NCI-H1930 (cell line): Measurements from ENCODE around the gene NDUFS6.
"Not testable (repeated sequence)": the region's sequence is repeated elsewhere in the genome, so short reads cannot be mapped to it uniquely, and the experiment has no call there.

Experiments used
- DNase-seq, 2 experiments: peaks; one replicate each; lab custom pipeline; 2025; lab: John Stamatoyannopoulos, UW

NDUFS6 gene

DNA sequence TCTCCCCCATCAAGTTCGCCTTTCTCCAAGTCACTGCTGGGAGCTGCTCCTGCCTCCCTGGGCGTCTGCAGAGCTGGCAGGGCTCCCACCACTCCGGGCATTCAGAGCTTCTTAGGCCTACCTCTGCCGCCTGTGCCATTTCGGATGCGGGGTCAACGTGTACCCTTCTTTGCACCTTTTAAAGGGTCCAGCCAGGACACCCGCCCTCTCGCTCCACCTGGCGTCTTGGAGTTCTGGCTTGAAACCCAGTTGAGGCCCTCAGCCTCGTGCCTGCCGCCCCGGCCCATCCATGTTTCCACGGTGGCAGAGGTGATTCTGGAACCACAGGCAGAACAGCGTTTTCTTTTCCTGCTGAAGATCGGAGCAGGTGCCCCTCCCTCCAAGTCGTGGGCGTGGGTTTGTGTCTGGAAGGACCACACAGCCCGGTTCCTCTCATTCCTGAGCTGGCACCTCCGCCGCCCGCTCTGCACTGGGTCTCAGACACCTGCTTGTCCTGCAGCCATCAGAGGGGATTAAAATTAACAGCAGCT is 32.9 kb downstream of the NDUFS6 start:
- DNase-seq: no peak

DNA sequence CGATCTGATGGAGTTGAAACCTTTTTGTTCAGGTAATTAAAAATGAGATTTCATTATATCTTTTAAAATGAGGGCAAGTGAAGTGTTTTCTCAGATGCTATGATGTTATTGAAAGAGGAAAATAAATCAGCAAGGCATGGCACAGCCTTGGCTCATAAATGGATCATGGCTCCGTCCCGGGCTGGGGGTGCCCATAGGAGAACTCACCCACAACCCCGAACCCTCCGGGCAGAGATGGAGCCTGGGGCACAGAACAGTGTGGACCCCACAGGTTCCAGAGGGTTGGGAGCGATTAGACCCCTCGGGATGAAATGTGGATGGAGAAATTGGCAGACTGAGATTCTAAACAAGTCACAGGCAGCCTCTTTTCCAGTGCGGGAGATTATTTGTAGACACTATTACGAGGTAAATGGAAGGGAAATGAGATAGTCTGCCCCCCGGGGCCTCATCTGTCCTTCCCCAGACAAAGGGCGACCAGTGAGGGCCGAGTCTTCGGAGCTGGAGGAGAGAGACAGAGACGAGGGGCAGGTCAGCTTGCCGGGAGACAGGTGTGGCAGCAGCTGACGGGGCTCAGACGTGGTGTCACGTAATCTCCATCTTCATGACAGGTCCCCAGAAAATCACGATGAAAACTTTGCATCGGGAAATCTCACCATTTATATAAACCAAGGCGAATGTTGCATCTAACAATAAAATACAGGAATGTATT is 33.7 kb downstream of the NDUFS6 start:
- no peak for DNase-seq

DNA sequence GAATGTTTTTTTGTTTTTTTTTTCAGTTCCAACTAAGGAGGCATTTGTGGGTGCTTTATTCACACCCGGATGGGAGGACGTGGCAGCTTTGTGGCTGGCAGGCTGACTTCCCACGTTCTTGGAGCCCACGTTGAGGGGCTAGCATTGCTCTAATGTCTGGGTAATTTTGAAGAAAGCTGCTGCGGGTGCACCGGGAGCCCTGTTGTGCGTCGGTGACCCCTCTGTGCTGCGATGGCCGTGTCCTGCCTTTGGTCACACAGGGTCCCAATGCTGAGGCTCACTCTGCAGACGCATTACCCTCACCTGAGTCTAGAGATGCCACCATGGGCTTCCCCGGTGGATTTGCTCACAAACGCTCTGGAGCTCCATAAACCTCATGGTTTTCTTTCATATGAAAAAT is 34.2 kb downstream of the NDUFS6 start:
- no peak for DNase-seq

DNA sequence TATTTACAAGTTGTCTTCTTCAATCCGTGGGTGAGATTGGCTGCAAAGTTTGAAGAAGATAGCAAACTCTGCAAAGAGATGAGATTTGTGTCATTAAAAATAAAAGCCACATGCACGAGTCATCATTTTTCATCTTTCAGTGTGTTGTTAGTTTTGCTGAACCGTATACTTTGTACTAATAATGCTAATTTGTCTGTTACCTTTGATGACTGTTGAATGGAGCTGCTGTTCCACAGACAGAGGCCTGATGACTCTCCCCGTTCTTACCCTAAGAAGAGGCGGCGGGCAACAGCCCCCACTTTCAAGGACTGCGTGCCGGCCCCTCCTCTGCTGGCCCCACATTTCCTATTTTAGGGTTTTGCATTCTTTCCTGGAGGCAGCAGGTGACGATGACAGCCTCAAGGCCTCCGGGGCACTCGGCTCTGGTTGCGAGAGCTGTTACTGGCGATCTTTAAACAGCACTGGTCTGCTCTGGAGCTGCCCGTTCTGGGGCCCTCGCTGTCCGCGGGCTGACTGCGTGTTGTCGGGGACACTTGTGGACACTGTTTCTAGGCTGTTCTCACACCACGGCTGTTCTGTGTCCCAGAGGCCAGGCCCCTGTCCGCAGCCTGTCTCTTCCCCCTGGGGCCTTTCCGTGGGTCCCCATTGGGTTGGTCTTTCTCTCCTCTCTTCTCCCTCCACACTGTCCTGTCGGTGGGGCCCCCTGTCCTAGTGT is 35.1 kb downstream of the NDUFS6 start:
- DNase-seq: no peak

GRCh38 chr5:1836891-1837880 is 36.0 kb downstream of the NDUFS6 start:
- no peak for DNase-seq

- DNase-seq: no peak
Observed at GRCh38 chr5:1838013-1838412, 36.8 kb downstream of the NDUFS6 start.

DNA sequence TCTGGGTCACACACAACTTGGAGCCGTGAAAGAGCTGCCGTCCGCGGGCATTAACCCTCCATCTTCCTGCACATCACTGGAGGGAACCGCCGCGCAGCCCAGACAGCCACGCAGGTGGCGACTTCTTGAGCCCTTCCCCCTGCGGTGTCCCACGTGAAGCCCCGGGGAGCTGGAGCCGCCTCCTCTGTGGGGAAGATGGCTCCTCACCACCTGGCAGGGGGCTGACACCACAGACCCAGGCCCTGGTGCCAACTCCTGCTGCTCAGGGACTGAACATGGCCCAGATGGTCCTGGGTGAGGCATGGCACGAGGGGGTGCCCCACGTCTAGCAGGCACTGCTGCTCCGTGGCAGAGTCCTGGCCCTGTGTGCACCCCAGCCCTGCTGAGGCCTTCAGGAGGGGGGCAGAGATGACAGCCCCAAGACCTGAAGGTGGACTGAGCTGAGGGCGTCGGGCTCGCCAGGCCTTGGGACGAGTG is 38.9 kb downstream of the NDUFS6 start:
- no peak for DNase-seq

GRCh38 chr5:1840741-1841521 is 39.7 kb downstream of the NDUFS6 start:
- DNase-seq: no peak

DNA sequence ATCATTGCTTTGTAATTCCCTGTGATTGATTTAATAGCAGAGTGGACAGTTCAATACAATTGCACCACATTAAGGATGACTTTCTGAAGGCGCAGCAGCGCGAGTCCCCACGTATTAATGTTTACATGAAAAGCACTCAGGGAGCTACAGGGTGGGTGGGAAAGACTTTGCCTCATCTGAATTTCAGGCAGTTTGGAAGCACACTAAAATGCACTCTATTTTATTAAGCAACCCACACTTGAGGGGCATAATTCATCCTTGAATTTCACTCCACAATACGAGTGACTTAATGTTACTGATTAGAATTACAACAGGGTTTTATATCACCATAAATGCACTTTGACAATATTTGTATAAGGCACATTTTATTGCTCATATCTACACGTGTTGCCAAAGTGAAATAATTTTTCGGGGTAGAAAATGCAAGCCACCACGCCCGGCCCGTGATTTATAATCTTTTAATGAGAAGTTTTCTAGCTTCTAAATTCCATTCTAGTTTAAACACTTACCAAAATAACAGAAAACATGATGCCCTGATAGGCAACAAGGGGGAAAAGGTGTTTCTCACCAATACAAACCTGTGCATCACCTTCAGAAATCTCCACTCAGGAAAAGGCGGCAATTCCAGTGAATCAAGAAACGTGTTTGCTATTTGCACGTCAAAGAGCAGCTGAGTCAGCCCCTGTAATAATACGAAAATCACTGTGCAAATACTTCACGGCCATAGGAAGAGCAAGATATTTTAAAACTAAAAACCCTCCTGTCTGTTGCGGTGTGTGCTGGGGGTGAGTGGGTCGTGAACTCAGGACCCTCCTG is 41.0 kb downstream of the NDUFS6 start:
- DNase-seq: no peak

DNA sequence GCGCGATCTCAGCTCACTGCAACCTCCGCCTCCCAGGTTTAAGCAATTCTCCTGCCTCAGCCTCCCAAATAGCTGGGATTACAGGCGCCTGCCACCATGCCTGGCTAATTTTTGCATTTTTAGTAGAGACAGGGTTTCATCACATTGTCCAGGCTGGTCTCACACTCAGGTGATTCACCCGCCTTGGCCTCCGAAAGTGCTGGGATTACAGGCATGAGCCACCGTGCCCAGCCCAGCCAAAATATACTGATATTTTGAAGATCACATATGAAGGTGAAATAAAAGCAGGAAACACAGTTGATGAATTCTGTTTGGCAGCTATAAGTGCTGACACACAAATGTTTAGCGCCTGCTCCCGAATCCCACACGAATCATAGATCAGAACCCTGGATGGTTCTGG is 42.6 kb downstream of the NDUFS6 start:
- not testable (repeated sequence) for DNase-seq

GRCh38 chr5:1844708-1845436 is 43.7 kb downstream of the NDUFS6 start:
- no peak for DNase-seq

GRCh38 chr5:1845696-1846095 is 44.5 kb downstream of the NDUFS6 start:
- no peak for DNase-seq

- DNase-seq: no peak
Observed at GRCh38 chr5:1846583-1846982, 45.4 kb downstream of the NDUFS6 start.

DNA sequence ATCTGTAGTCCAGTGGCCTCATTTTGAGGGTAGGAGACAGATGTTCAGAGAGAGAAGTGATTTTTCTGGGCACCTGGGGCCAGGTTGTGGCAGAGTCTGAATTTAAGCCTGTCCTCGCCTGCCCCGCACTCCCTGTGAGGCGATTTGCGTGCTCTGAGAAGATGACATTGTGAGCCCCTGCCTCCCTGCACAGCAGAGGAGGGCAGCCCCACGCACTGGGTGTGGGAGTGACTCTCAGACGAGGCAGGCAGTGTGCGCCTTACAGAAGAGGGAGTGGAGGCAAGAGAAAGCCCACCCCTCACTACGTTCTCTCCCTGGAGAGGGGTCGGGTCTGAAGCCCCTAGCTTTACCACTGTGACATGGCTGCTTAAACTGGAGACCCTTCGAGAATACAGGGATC is 45.8 kb downstream of the NDUFS6 start:
- DNase-seq: no peak

DNA sequence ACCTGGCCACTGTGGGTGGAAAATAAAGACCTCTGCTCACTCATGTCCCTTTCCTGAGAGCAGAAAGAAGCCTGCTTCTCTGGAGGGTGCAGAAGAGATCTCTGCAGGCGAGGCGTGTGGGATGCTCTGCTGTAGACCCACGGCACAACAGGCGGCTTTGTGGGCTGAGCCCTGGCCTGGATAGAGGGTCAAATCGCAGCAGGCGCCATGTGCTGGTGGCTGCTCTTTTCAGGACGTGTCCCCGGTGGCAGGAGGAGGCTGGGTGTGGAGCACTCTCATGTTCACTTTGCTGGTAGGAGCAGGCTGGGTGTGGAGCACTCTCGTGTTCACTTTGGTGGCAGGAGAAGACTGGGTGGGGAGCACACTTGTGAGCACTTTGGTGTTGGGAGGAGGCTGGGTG is 46.4 kb downstream of the NDUFS6 start:
- no peak for DNase-seq

DNA sequence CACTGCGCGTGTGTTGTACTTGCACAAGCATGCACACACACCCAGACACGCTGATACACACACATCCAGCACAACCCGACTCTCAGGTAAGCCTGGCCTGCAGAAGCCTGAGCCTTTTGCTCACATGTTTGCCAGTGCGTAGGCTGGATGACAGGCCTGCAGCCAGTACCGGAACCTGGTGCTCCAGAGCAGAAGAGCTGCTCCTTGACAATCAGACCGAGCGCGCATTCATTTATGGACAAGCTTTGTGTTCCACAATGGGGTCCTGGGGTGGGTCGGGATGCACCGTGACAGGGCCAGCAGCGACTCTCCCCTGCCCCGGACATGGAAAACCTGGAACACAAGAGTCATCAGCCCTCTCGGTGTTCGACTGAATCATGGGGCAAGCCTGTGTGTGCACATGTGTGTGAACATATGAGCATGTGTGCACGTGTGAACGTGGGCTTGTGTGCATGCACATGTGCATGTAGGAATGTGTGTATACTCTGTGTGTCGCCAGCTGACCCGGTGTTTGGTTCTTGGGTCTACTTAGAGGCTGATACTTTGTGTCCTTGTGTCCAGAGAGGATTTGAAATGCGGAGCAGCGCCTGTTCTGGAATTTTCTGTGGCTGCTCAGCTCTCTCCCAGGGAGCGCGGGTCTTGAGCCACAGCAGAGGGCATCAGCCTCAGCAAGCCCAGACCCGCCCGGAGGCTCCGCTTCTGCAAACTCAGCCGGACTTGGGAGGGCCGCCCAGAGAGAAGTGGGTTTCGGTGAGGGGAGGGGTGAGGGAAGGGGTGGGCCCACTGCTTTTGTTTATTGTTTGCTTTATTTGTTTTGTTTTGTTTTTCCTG is 49.3 kb downstream of the NDUFS6 start:
- DNase-seq: no peak

DNA sequence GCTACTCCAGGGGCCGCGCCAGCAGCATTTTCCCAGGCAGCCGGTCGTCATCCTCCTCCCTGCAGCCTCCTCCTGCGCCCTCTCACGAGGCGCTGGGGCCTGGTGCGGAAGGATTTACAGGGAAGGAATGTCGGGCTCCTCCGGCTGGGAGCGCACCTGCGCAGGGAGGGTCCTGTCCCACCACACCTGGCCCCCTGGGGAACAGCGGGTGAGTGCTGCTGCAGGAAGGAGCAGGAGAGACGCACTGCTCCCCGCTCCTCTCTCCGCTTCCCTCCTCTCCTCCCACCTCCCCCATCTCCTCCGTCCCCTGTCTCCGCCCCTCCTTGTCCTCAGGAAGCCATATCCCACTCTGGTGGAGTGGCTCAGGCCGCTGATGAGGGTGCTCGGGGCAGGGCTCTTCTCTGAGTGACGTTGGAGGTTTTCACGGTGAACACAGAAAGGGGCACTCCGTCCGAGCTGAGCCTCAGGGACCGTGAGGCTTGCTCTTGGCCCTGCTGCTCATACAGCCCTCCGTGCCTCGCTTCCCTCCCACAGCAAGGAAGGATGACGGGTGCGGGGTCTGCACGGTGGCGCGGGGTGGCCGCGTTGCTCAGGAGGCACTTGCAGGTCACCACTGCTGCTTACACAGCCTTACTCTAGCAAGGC is 50.2 kb downstream of the NDUFS6 start:
- no peak for DNase-seq

DNA sequence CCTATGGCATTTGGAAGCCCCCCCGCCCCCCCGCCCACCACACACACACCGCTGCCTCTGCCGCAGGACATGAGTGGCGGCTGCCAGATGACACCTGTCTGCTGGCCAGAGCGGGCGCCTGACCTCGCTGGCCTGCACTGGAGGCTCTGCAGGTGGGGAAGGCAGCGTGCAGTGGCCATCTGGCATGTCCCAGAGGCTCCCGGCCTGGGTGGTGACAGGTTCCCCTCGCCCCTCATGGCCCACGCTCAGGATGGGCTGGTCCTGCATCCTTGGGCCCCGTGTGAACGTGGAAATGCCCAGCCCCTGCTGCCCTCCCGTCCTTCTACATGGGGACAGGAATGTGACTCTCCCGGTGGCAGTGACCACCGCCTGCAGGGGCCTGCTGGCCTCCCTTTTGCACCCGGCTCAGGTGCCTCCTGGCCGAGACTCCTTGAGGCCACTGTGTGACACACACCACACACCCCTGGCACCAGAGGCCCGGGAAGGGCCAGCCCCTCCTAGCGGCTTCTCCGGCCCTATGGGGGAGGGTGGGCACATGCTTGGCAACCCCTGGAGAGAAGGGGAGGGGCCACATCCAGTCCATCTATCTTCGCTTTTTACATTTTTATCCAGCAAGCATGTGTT is 51.2 kb downstream of the NDUFS6 start:
- DNase-seq: no peak
